GM19035 (cell line): Measurements from ENCODE around the gene MMD.
"Not testable (repeated sequence)": the region's sequence is repeated elsewhere in the genome, so short reads cannot be mapped to it uniquely, and the experiment has no call there.

Experiments used
- ATAC-seq: cut with Tn5 transposase; IDR thresholded peaks from one replicate; pipeline ENCODE4 v1.9.1; 2021; ENCODE audit not compliant: unreplicated experiment

Gene MMD

DNA sequence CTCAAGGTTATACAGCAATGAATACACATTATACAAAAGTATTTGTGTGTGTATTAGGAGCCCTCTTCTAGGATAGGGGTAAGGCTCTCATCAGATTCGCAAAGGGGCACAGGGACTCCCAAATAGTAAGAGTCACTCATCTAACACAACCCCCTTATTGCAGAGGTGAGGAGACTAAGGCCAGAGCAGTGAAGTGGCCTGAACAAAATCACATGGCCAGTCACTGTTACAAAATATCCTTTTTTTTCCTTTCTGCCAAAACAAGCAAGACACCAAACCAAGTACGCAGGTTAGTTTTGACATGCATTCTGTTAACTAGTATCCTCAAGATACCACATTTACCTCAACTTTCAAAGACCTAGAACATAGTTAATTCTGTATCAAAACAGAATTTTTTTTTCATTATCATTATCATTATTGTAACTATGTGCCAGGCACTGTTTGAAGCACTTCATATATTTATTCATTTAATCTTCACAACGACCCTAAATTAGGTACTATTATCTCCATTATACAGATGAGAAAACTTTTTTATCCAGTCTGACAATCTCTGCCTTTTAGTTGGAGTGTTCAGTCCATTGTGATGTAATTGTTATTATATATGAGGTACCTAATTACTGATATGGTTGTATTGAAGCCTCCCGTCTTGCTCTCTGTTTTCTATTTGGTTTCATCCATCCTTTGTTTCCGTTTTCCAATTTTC lies 25.7 kb downstream of the MMD start:
- ATAC-seq: no peak

GRCh38 chr17:55394357-55395021 lies 27.1 kb downstream of the MMD start:
- ATAC-seq: no peak

DNA sequence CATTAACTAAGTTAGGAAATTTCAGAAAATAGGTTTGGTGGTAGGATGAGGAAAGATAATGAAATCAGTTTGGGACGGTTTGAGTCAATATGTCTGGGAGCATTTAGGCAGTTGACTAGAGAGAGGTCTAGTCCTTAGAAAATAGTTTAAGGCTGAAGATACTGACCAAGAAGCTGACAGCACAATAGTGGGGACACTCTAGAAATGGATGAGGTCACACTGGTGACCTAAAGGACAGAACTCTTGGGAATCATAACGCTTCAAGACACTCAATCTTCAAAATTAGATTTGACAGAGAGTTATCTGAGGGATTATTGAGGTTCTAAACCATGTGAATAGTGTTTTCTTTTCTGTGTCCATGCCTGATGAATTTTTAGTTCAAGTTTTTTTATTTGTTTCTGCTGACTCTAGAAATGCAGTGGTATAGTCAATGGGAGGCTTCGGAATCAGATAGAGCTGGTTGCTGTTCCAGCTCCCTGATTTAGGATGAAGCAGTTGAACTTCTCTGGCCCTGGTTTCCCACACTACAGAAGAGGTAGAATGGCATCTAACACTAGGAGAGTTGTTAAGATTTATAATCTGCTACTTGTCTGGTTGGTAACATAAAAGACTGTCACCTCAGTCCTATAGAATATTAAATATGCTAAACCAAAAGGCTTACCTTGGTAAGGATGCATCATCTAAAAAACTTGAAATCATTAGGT lies 29.7 kb downstream of the MMD start:
- ATAC-seq: no peak

DNA sequence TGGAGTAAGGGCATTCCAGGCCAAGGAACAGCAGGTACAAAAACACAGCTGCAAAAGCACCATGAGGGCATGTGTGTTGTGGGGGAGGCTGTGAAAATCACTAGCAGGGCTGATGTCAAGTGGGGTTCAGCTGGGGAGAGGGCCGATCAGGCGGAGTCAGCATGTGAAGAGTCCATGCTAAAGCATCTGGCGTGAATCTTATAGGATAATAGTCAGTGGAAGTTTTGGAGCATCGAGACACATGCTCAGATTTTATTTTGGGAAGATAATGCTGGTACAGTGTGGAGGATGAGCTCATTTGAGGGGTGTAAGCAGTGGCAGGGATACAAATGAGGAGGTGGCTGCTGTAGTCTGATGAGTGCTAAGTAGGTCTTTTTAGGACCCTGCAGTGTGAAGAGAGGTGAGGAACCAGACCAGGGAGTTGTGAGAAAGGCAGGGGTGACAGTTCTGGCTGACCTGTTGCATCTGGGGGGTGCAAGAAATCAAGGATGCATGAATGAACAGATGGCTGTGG lies 30.3 kb downstream of the MMD start:
- no peak for ATAC-seq

GRCh38 chr17:55390364-55390977 lies 31.2 kb downstream of the MMD start:
- no peak for ATAC-seq

- not testable (repeated sequence) for ATAC-seq
These were observed 31.9 kb downstream of the MMD start for GRCh38 chr17:55389715-55390114.

DNA sequence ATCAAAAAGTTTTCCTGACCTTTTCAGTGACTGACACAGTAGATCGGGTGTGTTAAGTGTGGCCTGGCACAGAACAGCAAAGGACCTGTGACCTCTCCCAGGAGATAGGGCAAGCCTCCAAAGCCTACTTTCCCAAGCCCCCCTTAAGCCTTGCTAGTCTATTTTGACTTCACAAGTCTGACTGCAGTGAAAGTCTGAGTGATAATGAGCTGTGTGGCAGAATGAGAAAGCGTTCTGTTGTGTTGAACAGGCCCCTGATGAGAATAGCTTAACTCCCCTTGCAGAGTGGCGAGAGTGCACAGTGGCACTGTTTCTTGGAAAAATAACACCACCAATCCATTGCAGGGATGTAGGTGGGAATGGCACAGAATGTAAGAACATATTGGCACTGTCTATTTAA lies 32.8 kb downstream of the MMD start:
- ATAC-seq: no peak

GRCh38 chr17:55386796-55387332 lies 34.8 kb downstream of the MMD start:
- ATAC-seq: no peak

DNA sequence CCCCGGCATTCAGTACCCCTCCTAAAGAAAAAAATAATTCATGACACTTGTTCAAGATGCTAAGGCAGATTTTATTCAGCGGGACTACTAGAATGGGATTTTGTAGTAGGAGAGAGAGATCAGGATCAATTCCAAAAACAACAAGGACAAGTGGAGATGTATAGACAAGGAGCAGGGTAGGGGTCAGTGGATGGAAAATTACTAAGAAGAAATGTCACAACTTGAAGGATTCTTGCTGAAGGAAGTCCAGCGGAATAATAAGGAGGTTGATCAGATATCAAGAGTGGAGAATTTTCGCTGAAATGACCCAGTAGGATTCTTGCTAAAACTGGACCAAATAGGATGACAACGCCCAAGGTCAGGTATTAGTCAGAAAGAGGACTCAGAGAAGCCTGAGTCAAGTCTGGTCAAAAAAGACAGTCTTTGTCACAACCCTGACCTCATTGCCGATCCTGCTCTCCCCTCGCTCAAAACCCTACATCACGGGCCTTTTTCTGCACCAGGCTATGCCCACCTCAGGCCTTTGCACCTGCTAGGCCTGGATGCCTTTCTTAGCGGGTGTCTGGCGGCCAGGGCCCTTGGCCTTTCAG lies 36.9 kb downstream of the MMD start:
- no peak for ATAC-seq

DNA sequence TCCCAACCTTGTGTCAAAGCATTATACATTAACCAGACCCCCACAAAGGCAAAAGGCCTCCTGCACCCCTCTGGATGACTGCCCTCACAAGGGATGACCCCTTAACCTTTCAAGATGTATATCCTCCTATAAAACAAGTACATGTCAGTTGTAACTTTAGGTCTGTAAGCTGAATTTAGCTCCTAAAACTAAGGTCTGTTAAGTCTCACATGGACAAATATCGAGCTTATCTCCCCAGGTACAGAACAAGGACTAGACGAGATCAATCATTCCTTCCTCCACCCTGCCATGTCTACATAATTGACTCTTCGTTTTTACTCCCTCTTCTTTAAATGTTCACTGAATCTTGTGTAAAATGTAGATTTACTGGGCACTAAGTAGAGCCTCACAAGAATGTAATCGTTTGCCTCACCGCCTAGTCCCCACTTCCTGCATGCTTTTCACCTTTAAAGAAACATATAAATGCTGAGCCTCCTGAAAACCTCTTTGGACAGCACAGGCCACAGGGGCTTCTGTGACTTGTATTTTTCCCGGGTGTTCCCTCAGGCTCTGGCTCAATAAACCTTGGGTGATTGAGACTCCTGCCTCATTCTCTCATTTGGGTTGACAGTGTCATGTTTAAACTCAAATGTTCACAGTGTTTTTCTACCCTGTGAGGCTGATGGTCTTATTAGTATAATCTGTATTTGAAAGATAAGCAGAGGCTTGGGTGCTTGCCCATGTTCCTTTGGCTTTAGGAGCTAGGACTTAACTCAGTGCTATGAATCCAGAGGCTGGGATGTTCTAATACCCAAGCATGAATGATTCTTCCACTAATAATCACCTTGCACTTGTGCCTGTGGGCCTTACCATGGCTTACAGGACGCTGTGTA lies 37.6 kb downstream of the MMD start:
- ATAC-seq: no peak

DNA sequence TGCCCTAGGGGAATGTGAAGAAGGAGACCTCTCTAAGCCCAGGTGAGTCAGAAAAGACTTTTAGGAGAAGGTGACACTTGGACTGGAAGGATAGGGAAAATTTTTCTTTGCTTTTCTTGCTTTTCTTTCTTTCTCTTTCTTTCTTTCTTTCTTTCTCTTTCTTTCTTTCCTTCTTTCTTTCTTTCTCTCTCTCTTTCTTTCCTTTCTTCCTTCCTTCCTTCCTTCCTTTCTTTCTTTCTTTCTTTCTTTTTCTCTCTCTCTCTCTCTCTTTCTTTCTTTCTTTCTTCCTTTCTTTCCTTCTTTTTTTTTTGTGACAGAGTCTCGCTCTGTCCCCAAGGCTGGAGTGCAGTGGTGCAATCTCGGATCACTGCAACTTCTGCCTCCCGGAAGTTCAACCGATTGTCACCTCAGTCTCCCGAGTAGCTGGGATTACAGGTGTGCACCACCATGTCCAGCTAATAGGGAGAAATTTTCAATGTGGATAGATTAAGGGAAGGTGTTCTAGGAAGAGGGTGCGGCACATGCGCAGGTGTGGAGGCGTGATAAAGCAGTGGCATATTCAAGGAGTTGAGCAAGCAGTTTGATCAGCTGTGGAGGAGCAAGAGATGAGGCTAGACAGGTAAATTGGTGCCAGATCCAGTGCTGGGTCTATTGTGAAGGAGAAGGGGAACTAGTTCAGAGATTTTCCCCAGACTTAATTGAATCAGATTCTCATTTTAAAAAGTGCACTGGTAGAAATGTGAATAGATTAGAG lies 40.4 kb downstream of the MMD start:
- ATAC-seq: no peak

- no peak for ATAC-seq
These were observed 43.9 kb downstream of the MMD start for GRCh38 chr17:55377671-55378275.

GRCh38 chr17:55368706-55369105 lies 52.9 kb downstream of the MMD start:
- ATAC-seq: no peak

DNA sequence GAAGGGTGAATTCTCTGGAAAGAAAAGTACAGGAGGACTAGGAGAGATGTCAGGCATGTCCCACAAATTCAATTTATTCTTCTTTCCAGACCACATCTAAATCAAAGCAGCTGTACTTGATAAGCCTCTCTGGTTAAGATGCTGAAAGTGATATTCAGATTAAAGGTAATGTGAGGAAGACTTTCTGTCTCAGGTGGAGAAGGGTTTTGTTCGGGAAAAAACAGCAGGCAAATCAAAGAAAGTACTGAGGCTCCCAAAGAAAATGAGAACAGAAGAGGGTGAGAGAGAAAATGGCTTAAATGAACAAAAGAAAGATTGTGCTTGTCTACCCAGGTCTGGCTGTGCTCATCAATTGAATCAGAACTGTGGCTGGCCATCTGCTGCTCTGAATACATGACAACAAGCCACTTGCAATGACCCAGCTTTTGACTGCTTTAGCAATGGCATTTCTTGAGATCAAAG lies 55.6 kb downstream of the MMD start:
- ATAC-seq: no peak

DNA sequence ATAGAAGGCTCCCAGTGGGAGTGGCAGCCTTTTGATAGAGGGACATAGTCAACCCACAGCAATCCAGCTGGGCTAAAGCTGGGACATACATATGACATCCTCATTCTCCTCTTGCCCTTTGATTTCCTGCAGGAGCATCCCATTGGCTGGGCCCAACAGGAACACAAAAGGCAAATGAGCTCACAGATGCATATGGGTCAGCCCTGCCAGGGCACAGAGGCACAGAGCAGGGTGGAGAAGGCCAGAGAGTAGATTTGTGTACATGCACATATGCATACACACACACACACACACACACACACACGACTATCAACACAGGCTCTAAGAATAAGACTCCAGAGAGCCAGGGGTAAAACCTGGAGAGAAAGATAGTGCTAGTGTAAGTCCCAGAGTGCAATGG lies 58.6 kb downstream of the MMD start:
- ATAC-seq: no peak

GRCh38 chr17:55360971-55361370 lies 60.7 kb downstream of the MMD start:
- no peak for ATAC-seq

DNA sequence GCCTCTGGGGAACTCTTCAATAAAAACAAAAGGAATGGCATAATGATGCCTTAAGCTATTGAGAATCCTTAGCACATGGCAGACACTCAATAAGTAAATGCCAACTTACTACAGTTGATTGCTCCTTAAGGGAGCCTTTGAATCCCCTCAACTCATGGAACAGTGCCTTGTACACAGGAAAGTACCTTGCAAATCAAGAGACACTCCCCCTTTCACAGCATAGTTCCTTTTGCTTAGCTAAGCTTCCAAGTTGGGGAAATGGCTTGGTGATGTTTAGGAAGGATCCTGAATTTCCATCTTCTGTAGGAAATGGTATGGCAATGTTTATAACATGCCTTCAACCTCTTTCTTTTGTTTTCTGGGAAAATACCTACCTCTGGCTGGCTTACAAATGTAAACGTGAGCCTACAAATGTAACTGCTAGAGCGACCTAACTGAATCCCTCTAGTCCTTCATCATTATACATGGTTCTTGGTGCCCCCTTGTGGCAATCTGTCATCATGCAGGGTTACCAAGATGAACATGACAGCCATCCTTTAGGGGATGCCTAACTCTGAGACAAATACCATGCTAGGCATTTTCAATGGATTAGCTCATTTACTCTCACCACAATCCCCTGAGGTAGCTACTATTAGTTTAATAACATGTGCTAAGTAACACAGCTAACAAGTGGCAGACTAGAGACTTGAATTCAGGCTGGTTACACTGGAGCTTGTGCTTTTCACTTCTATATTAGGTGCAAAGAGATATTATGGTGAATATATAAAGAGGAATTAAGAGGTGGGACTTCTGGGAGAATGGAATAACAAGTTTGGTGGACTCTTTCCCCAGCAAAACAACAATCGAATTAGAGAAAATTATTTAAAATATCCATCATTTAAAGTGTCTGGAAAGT lies 65.0 kb downstream of the MMD start:
- ATAC-seq: peak; percentile 99

DNA sequence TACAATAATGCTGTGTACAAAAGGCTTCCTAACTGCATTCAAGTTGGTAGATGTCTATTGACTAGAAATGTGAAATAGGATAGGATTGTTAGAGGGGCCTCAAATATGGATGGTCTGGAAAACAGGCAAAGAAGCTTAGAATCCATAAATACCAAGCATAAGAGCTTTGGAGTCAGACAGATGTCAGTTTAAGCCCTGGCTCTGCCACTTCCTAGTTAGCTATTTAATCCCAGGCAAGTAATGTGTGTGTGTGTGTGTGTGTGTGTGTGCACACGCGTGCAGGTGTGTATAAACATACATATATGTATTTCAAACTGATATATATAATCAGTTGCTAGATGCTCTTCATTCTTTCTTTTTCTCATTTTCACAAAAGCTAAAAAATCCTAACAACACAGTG lies 66.7 kb downstream of the MMD start:
- no peak for ATAC-seq
